Measurements from ENCODE around the gene MEIS2.

The MEIS2 gene

GRCh38 chr15:36978625-36979024, 121.7 kb downstream of the MEIS2 start:
- no peak overlapping the region for H3K9ac ChIP-seq (ENCODE audit: low read length)
- no peaks in the 10 kb centered on the region; the same call in 1 of the 2 replicates for H3K9me3 ChIP-seq (ENCODE audit: low read length)
- no peak overlapping the region for H3K27ac ChIP-seq (ENCODE audit: low read depth, low read length, poor library complexity, severe bottlenecking)
- no peak overlapping the region for H3K4me2 ChIP-seq (ENCODE audit: low read length)
- peaks cover 15% of the 10 kb centered on the region; the same call in 1 of the 2 replicates for H3K36me3 ChIP-seq (ENCODE audit: insufficient read depth, low read length)
- no peaks in the 10 kb centered on the region for H3K79me2 ChIP-seq (ENCODE audit: insufficient read depth, low read length)
- H3K4me1 ChIP-seq (ENCODE audit: insufficient read depth, low read length, severe bottlenecking) = no peaks in the 10 kb centered on the region
- H3K27me3 ChIP-seq (ENCODE audit: insufficient read depth, low read length) = no peaks in the 10 kb centered on the region
- no peaks in the 10 kb centered on the region for H3K9me2 ChIP-seq (ENCODE audit: low read depth, low read length)
- TF ChIP-seq CTCF (IDR thresholded peaks at IDR 0.05; ENCODE audit: low read length) (no peak), EZH2 (IDR thresholded peaks at IDR 0.05; ENCODE audit: borderline replicate concordance, low read length) (no peak)
- H3K4me3 ChIP-seq (ENCODE audit: low read depth, low read length, poor library complexity, severe bottlenecking) = no peak overlapping the region
- H2AFZ ChIP-seq (ENCODE audit: low read length) = no peak overlapping the region
- H3F3A ChIP-seq (ENCODE audit: insufficient read depth, low read length) = no peaks in the 10 kb centered on the region
- no peaks in the 10 kb centered on the region for H4K20me1 ChIP-seq (ENCODE audit: insufficient read depth, low read length)

- no peaks in the 10 kb centered on the region for H3K79me2 ChIP-seq (ENCODE audit: insufficient read depth, low read length)
- H3K9ac ChIP-seq (ENCODE audit: low read length) = no peak overlapping the region
- no peak overlapping the region for H3K4me3 ChIP-seq (ENCODE audit: low read depth, low read length, poor library complexity, severe bottlenecking)
- H3K4me1 ChIP-seq (ENCODE audit: insufficient read depth, low read length, severe bottlenecking) = peaks cover 5% of the 10 kb centered on the region
- H3K36me3 ChIP-seq (ENCODE audit: insufficient read depth, low read length) = peaks cover 15% of the 10 kb centered on the region; the same call in 1 of the 2 replicates
- no peak overlapping the region for H3K4me2 ChIP-seq (ENCODE audit: low read length)
- no peaks in the 10 kb centered on the region; the same call in 1 of the 2 replicates for H3K9me3 ChIP-seq (ENCODE audit: low read length)
- no peak overlapping the region for H3K27ac ChIP-seq (ENCODE audit: low read depth, low read length, poor library complexity, severe bottlenecking)
- H3K9me2 ChIP-seq (ENCODE audit: low read depth, low read length) = no peaks in the 10 kb centered on the region
- no peak overlapping the region for H2AFZ ChIP-seq (ENCODE audit: low read length)
- no peaks in the 10 kb centered on the region for H4K20me1 ChIP-seq (ENCODE audit: insufficient read depth, low read length)
- no peaks in the 10 kb centered on the region for H3F3A ChIP-seq (ENCODE audit: insufficient read depth, low read length)
- TF ChIP-seq EZH2 (IDR thresholded peaks at IDR 0.05; ENCODE audit: borderline replicate concordance, low read length) (no peak), CTCF (IDR thresholded peaks at IDR 0.05; ENCODE audit: low read length) (no peak)
- H3K27me3 ChIP-seq (ENCODE audit: insufficient read depth, low read length) = no peaks in the 10 kb centered on the region
Observed at GRCh38 chr15:36978126-36978525, 122.2 kb downstream of the MEIS2 start.

GRCh38 chr15:36977659-36978058, 122.7 kb downstream of the MEIS2 start:
- no peaks in the 10 kb centered on the region for H3K9me2 ChIP-seq (ENCODE audit: low read depth, low read length)

More at GRCh38 chr15:36977659-36978058, 122.7 kb downstream of the MEIS2 start:
- no peak overlapping the region for H3K4me3 ChIP-seq (ENCODE audit: low read depth, low read length, poor library complexity, severe bottlenecking)
- H3K9me3 ChIP-seq (ENCODE audit: low read length) = no peaks in the 10 kb centered on the region; the same call in 1 of the 2 replicates
- no peaks in the 10 kb centered on the region for H4K20me1 ChIP-seq (ENCODE audit: insufficient read depth, low read length)
- H3K79me2 ChIP-seq (ENCODE audit: insufficient read depth, low read length) = no peaks in the 10 kb centered on the region
- TF ChIP-seq EZH2 (IDR thresholded peaks at IDR 0.05; ENCODE audit: borderline replicate concordance, low read length) (no peak), CTCF (IDR thresholded peaks at IDR 0.05; ENCODE audit: low read length) (no peak)
- H3K27me3 ChIP-seq (ENCODE audit: insufficient read depth, low read length) = no peaks in the 10 kb centered on the region
- H3K4me2 ChIP-seq (ENCODE audit: low read length) = no peak overlapping the region
- H2AFZ ChIP-seq (ENCODE audit: low read length) = no peak overlapping the region
- H3K27ac ChIP-seq (ENCODE audit: low read depth, low read length, poor library complexity, severe bottlenecking) = no peak overlapping the region
- H3F3A ChIP-seq (ENCODE audit: insufficient read depth, low read length) = no peaks in the 10 kb centered on the region
- no peak overlapping the region for H3K9ac ChIP-seq (ENCODE audit: low read length)
- peaks cover 15% of the 10 kb centered on the region; the same call in 1 of the 2 replicates for H3K36me3 ChIP-seq (ENCODE audit: insufficient read depth, low read length)
- peaks cover 10% of the 10 kb centered on the region for H3K4me1 ChIP-seq (ENCODE audit: insufficient read depth, low read length, severe bottlenecking)

Data from OCI-LY1 (cell line).